Astrocyte (in vitro differentiated cells and primary cell): ENCODE results near the gene COL15A1. TPM values are rescaled to one million over a fixed set of nuclear protein-coding genes. Genes with fewer than 3 reads are reported as not detected.
"Not testable (repeated sequence)": the region's sequence is repeated elsewhere in the genome, so short reads cannot be mapped to it uniquely, and the experiment has no call there.

Experiments used
- DNase-seq: peaks from one replicate; pipeline ENCODE4 v3.0.0-alpha.2; 2010; ENCODE audit warnings: low read depth
- FAIRE-seq: peaks from 2 replicates; lab custom pipeline; 2011; peaks lifted over from hg19 to GRCh38; lab: Jason Lieb, UNC
- H2AFZ ChIP-seq: 2 replicates; pipeline ENCODE4 v1.6.0; 2012; ENCODE audit warnings: low read depth, low read length, inconsistent platforms
- H3K27ac ChIP-seq: 2 replicates; pipeline ENCODE4 v1.5.1; 2011; ENCODE audit warnings: low read depth, low read length, inconsistent platforms
- H3K27me3 ChIP-seq: 2 replicates; pipeline ENCODE4 v1.6.0; 2011; ENCODE audit warnings: low read length, inconsistent platforms; ENCODE audit not compliant: insufficient read depth
- H3K36me3 ChIP-seq: 2 replicates; pipeline ENCODE4 v1.5.1; 2011; ENCODE audit warnings: low read length, inconsistent platforms; ENCODE audit not compliant: insufficient read depth
- H3K4me1 ChIP-seq: 2 replicates; pipeline ENCODE4 v1.5.1; 2011; ENCODE audit warnings: low read length, inconsistent platforms; ENCODE audit not compliant: insufficient read depth
- H3K4me2 ChIP-seq: 2 replicates; pipeline ENCODE4 v1.6.0; 2012; ENCODE audit warnings: low read length, inconsistent platforms
- H3K4me3 ChIP-seq: 2 replicates; pipeline ENCODE4 v1.5.1; 2011; ENCODE audit warnings: low read depth, mild to moderate bottlenecking, low read length, inconsistent platforms; ENCODE audit not compliant: insufficient read depth
- H3K79me2 ChIP-seq: 2 replicates; pipeline ENCODE4 v1.6.0; 2012; ENCODE audit warnings: mild to moderate bottlenecking, low read length, inconsistent platforms; ENCODE audit not compliant: insufficient read depth
- H3K9ac ChIP-seq: 2 replicates; pipeline ENCODE4 v1.6.0; 2012; ENCODE audit warnings: mild to moderate bottlenecking, low read length, inconsistent platforms
- H3K9me3 ChIP-seq: 2 replicates; pipeline ENCODE4 v1.5.1; 2012; ENCODE audit warnings: low read depth, mild to moderate bottlenecking, low read length, inconsistent platforms; ENCODE audit not compliant: insufficient read depth
- H4K20me1 ChIP-seq: 2 replicates; pipeline ENCODE4 v1.6.0; 2012; ENCODE audit warnings: low read length, inconsistent platforms; ENCODE audit not compliant: insufficient read depth
- H3K27ac Mint-ChIP-seq: one replicate; pipeline ENCODE4 v1.8.0; 2021; ENCODE audit warnings: mild to moderate bottlenecking, mixed read lengths; ENCODE audit not compliant: unreplicated experiment
- H3K27me3 Mint-ChIP-seq: one replicate; pipeline ENCODE4 v1.8.0; 2021; ENCODE audit warnings: low read depth, mixed read lengths; ENCODE audit not compliant: unreplicated experiment
- H3K36me3 Mint-ChIP-seq: one replicate; pipeline ENCODE4 v1.8.0; 2021; ENCODE audit warnings: low read depth, mixed read lengths; ENCODE audit not compliant: unreplicated experiment
- H3K4me1 Mint-ChIP-seq: one replicate; pipeline ENCODE4 v1.8.0; 2021; ENCODE audit warnings: low read depth, mixed read lengths; ENCODE audit not compliant: unreplicated experiment
- H3K4me3 Mint-ChIP-seq: one replicate; pipeline ENCODE4 v1.8.0; 2021; ENCODE audit warnings: mild to moderate bottlenecking, moderate library complexity, mixed read lengths; ENCODE audit not compliant: unreplicated experiment
- H3K9me3 Mint-ChIP-seq: one replicate; pipeline ENCODE4 v1.8.0; 2021; ENCODE audit warnings: mild to moderate bottlenecking, mixed read lengths; ENCODE audit not compliant: unreplicated experiment
- EZH2 ChIP-seq: IDR thresholded peaks from 2 replicates; pipeline ENCODE4 v1.6.1; 2012; ENCODE audit warnings: mild to moderate bottlenecking, low read length, inconsistent platforms; ENCODE audit not compliant: insufficient read depth
- total RNA-seq: library from RNA; stranded (reverse); gene quantifications from 2 replicates; pipeline ENCODE4 v1.2.1, GENCODE V29; 2021
- TF ChIP-seq, protein P1 (sequence below): IDR thresholded peaks from 2 replicates; pipeline ENCODE4 v1.5.1; 2011; ENCODE audit warnings: low read depth, mild to moderate bottlenecking, inconsistent platforms, low read length, moderate library complexity; ENCODE audit not compliant: insufficient read depth

Gene COL15A1
- total RNA-seq, 1 donor from 2014 or later = 5.6 TPM

DNA sequence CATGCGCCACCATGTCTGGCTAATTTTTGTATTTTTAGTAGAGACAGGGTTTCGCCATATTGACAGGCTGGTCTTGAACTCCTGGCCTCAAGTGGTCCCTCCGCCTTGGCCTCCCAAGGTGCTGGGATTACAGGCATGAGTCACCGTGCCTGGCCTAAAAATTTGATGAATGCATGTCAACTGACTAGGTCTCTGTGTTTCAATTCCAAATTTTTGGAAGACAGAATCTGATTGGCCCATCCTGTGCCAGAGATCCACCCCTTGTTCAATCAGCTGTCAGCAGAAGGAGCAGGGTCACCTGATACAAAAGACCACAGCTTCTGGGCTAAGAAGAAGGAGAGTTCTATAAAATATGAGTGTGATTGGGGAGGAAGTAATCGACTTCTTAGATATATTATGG is 43.5 kb upstream of the COL15A1 start:
- Histone ChIP-seq H3K36me3 (no peaks in the 10 kb centered on the region), H3K27me3 (no peaks in the 10 kb centered on the region), H3K4me3 (no peak overlapping the region), H3K27ac (no peak overlapping the region), H3K79me2 (no peaks in the 10 kb centered on the region), H4K20me1 (no peaks in the 10 kb centered on the region), H3K9ac (no peak overlapping the region), H3K4me1 (peaks cover 8% of the 10 kb centered on the region), H3K9me3 (no peaks in the 10 kb centered on the region), H3K4me2 (no peak overlapping the region), H2AFZ (no peak overlapping the region)
- Mint-ChIP-seq H3K27me3 (peaks cover 11% of the 10 kb centered on the region), H3K27ac (peak overlapping the region; percentile 42), H3K9me3 (peaks cover 15% of the 10 kb centered on the region), H3K4me1 (peaks cover 11% of the 10 kb centered on the region), H3K4me3 (no peak overlapping the region), H3K36me3 (peaks cover 2% of the 10 kb centered on the region)
- no peak for FAIRE-seq
- DNase-seq = no peak
- no peak for TF ChIP-seq EZH2
- TF ChIP-seq, protein P1, sequence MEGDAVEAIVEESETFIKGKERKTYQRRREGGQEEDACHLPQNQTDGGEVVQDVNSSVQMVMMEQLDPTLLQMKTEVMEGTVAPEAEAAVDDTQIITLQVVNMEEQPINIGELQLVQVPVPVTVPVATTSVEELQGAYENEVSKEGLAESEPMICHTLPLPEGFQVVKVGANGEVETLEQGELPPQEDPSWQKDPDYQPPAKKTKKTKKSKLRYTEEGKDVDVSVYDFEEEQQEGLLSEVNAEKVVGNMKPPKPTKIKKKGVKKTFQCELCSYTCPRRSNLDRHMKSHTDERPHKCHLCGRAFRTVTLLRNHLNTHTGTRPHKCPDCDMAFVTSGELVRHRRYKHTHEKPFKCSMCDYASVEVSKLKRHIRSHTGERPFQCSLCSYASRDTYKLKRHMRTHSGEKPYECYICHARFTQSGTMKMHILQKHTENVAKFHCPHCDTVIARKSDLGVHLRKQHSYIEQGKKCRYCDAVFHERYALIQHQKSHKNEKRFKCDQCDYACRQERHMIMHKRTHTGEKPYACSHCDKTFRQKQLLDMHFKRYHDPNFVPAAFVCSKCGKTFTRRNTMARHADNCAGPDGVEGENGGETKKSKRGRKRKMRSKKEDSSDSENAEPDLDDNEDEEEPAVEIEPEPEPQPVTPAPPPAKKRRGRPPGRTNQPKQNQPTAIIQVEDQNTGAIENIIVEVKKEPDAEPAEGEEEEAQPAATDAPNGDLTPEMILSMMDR = no peak

DNA sequence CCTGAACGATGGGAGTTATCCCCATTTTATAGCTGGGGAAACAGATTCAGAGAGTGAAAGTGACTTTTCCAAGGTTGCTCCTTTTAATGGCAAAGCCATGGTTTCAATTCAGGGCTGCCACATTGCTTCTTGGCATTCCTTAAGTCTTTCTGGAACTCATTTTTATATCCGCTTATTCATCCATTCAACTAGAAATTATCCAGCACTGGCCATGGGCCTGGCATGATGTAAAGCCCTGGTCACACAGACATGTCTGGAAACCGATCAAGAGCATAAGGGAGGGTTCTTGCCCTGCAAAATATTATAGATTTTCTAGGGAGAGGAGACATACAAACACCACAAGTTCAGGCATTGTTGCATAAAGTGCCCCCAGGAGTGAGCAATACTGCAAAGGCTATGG is 43.0 kb upstream of the COL15A1 start:
- Histone ChIP-seq H3K9ac (no peak overlapping the region), H3K4me2 (no peak overlapping the region), H3K27ac (no peak overlapping the region), H4K20me1 (no peaks in the 10 kb centered on the region), H3K36me3 (no peaks in the 10 kb centered on the region), H2AFZ (no peak overlapping the region), H3K4me1 (peaks cover 8% of the 10 kb centered on the region), H3K79me2 (no peaks in the 10 kb centered on the region), H3K9me3 (no peaks in the 10 kb centered on the region), H3K4me3 (no peak overlapping the region), H3K27me3 (no peaks in the 10 kb centered on the region)
- TF ChIP-seq, protein P1 = no peak
- TF ChIP-seq EZH2 = no peak
- Mint-ChIP-seq H3K27me3 (peaks cover 9% of the 10 kb centered on the region), H3K9me3 (peaks cover 12% of the 10 kb centered on the region), H3K4me1 (peaks cover 13% of the 10 kb centered on the region), H3K36me3 (peaks cover 2% of the 10 kb centered on the region), H3K4me3 (no peak overlapping the region), H3K27ac (no peak overlapping the region)
- DNase-seq (no peak), FAIRE-seq (no peak)

DNA sequence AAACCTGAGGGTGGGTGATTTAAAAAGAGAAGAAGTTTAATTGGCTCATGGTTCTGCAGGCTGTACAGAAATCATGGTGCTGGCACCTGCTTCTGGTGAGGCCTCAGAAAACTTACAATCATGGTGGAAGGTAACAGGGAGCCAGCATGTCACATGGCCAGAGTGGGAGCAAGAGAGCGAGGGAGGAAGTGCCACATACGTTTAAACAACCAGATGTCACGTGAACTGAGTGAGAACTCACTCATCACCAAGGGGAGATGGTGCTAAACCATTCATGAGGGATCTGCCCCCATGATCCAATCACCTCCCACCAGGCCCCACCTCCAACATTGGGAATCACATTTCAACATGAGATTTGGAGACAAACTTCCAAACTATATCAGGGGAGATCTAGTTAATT is 41.9 kb upstream of the COL15A1 start:
- H2AFZ ChIP-seq, H3K9me3 ChIP-seq, H3K79me2 ChIP-seq, H3K4me3 ChIP-seq, H3K27me3 ChIP-seq, H3K27ac Mint-ChIP-seq, H3K9me3 Mint-ChIP-seq, H3K36me3 Mint-ChIP-seq, H3K4me1 ChIP-seq, H3K4me3 Mint-ChIP-seq, H3K36me3 ChIP-seq, DNase-seq, H3K4me2 ChIP-seq, H3K9ac ChIP-seq, H4K20me1 ChIP-seq, H3K27me3 Mint-ChIP-seq, FAIRE-seq, H3K27ac ChIP-seq: not testable (repeated sequence)
- peaks cover 20% of the 10 kb centered on the region for H3K4me1 Mint-ChIP-seq
